Heart left ventricle (tissue), 16 donors: ENCODE measurements around the gene KATNB1. TPM values are rescaled to one million over a fixed set of nuclear protein-coding genes. Genes with fewer than 3 reads are reported as not detected.

ENCODE experiments used
- ATAC-seq, 4 donors: fragments of 200-7000 bp; cut with Tn5 transposase; one replicate each; pipeline ENCODE4 v1.9.1; 2020 to 2022; ENCODE audit warnings: moderate library complexity in 4 of 4, mild to moderate bottlenecking in 3 of 4, moderate number of reproducible peaks in 1 of 4
- DNase-seq, 5 donors: peaks; one replicate each; pipeline ENCODE4 v3.0.0-alpha.2; 2020
- H3K27ac ChIP-seq, 12 donors: fragments of 200-600 bp; sonication (generic) in 4 of 12; one replicate each; pipeline versions ENCODE4 v1.5.0 to v1.8.0; 2016 to 2022; ENCODE audit warnings: mild to moderate bottlenecking in 2 of 12
- H3K27me3 ChIP-seq, 9 donors: fragments of 200-600 bp; sonication (generic) in 2 of 9; one replicate each; pipeline versions ENCODE4 v1.5.1 to v1.8.0; 2016 to 2022; ENCODE audit warnings: mild to moderate bottlenecking in 3 of 9
- H3K36me3 ChIP-seq, 9 donors: fragments of 200-600 bp; sonication (generic) in 2 of 9; one replicate each; pipeline versions ENCODE4 v1.5.0 to v1.8.0; 2018 to 2022; ENCODE audit warnings: mild to moderate bottlenecking in 2 of 9
- H3K4me1 ChIP-seq, 12 donors: fragments of 200-600 bp; sonication (generic) in 4 of 12; one replicate each; pipeline versions ENCODE4 v1.5.0 to v1.8.0; 2016 to 2022; ENCODE audit warnings: mild to moderate bottlenecking in 3 of 12
- H3K4me3 ChIP-seq, 12 donors: fragments of 200-600 bp; sonication (generic) in 4 of 12; one replicate each; pipeline versions ENCODE4 v1.5.0 to v1.8.0; 2017 to 2022; ENCODE audit warnings: mild to moderate bottlenecking in 9 of 12, moderate library complexity in 4 of 12
- H3K9me3 ChIP-seq, 12 donors: fragments of 200-600 bp; sonication (generic) in 4 of 12; one replicate each; pipeline versions ENCODE4 v1.5.0 to v1.8.0; 2016 to 2022; ENCODE audit warnings: mild to moderate bottlenecking in 1 of 12
- CTCF ChIP-seq, 12 donors: fragments of 200-600 bp; sonication (generic) in 4 of 12; IDR thresholded peaks; one replicate each; pipeline versions ENCODE4 v1.5.0 to v1.8.0; 2018 to 2022; ENCODE audit warnings: antibody characterized with exemption in 12 of 12, mild to moderate bottlenecking in 5 of 12
- POLR2A ChIP-seq, 2 donors: fragments of 450-650 bp; IDR thresholded peaks; one replicate each; pipeline ENCODE4 v1.6.1; 2017; ENCODE audit warnings: antibody characterized with exemption in 2 of 2, mild to moderate bottlenecking in 2 of 2, moderate library complexity in 2 of 2
- WGBS, 4 donors: extraction: QIAGEN DNeasy Blood & Tissue Kit in 2 of 4; methylation state at CpG; one replicate each; pipeline versions ENCODE4 v1.1.5 to v1.1.7; 2013 to 2018; 5-methylcytosine and 5-hydroxymethylcytosine counted together
- intact Hi-C, 10 donors: fragments of 100-400 bp; cut with DNase I; formaldehyde crosslinking; loops; one replicate each; pipeline versions ENCODE4 v1.11.1 to v1.14.2; 2022
- polyA plus RNA-seq, 2 donors: library from polyadenylated mRNA; stranded (reverse); fragments of 200-250 nt; gene quantifications; one replicate each; pipeline ENCODE4 v1.2.3, GENCODE V29; 2013
- total RNA-seq, 9 donors: library from RNA; depleted of rRNA in 2 of 9; stranded (reverse); fragments of >200 nt in 2 of 9; fragmentation: NEBNext Ultra II Directional in 3 of 9; extraction: Animal tissue kit (Norgen Biotek cat#: 25700) in 3 of 9; gene quantifications; one replicate each; pipeline versions ENCODE4 v1.1.0 to v1.2.4, GENCODE V29; 2016 to 2023
- donor health status: ischemic (EF 13 %, LVEDD 7.1; RV severe dilation, severe dysfunction).
- donor health status: healthy with polysubstance abuse.
- donor health status: DM: no; HTN: yes; CAD: no.
- donor health status: DM: no; HTN: no; CAD: no.
- donor health status: ischemic (EF 25% LVEDD 6.9; RV normal size, moderate dysfunction).
- donor health status: ischemic (EF 25% LVEDD 5.7; RV mildly dilated, moderate dysfunction).
- donor health status: healthy.
- donor health status: DM: yes; HTN: yes; CAD: no.
- donor health status: ischemic (EF 35%, LVEDD 5.7; RV mildly dilated, moderate dysfunction).
- donor health status: nonischemic (EF 11% LVEDD 7.7; RV severe dilation, severe dysfunction).
- donor health status: DM: yes; HTN: yes; CAD: no.
- donor health status: PGD.
- donor health status: ischemic (EF 29% LVEDD 5.4; RV normal size, mild dysfunction).
- donor health status: nonischemic (EF 23%, LVEDD 6.1; RV moderate dilation, normal function).

The KATNB1 gene
- total and polyA plus RNA-seq, 11 donors = 8.0 to 20.5 (median 15.3) TPM

- H3K4me3 ChIP-seq = no peak overlapping the region
- intact Hi-C loops = no loop called here
Observed at GRCh38 chr16:57742543-57742942, 7.0 kb downstream of the KATNB1 start.

GRCh38 chr16:57743458-57743857, 7.9 kb downstream of the KATNB1 start:
- no peak overlapping the region for H3K4me3 ChIP-seq
- DNase-seq (peak in 1 of 5 donors; percentile 10), ATAC-seq (no peak)
- no peak overlapping the region for H3K27ac ChIP-seq
- no peaks in the 10 kb centered on the region for H3K9me3 ChIP-seq
- no peaks in the 10 kb centered on the region for H3K27me3 ChIP-seq
- TF ChIP-seq CTCF (IDR thresholded peaks at IDR 0.05) = no peak
- no peak for TF ChIP-seq POLR2A (IDR thresholded peaks at IDR 0.05)
- WGBS, 4 donors = 81 to 88% (median 83%) methylated on average over 10 of the region's 10 CpGs
- intact Hi-C loops = no loop called here
- H3K4me1 ChIP-seq = peaks cover 0 to 10% (median 4%) of the 10 kb centered on the region in 12 donors
- peaks cover 0 to 12% (median 0%) of the 10 kb centered on the region in 9 donors for H3K36me3 ChIP-seq

More at GRCh38 chr16:57742543-57742942, 7.0 kb downstream of the KATNB1 start:
- Histone ChIP-seq H3K36me3 (peaks cover 0 to 12% (median 0%) of the 10 kb centered on the region in 9 donors), H3K4me1 (peaks cover 0 to 10% (median 4%) of the 10 kb centered on the region in 12 donors), H3K27ac (no peak overlapping the region), H3K9me3 (no peaks in the 10 kb centered on the region), H3K27me3 (no peaks in the 10 kb centered on the region)
- DNase-seq (no peak), ATAC-seq (no peak)
- no peak for TF ChIP-seq CTCF (IDR thresholded peaks at IDR 0.05)
- no peak for TF ChIP-seq POLR2A (IDR thresholded peaks at IDR 0.05)
- 60 to 66% (median 62%) methylated on average over 4 of the region's 4 CpGs for WGBS, 4 donors

GRCh38 chr16:57743886-57744641, 8.5 kb downstream of the KATNB1 start:
- intact Hi-C loops = no loop called here

More at GRCh38 chr16:57743886-57744641, 8.5 kb downstream of the KATNB1 start:
- DNase-seq (peak in 1 of 5 donors; percentile 20), ATAC-seq (no peak)
- Histone ChIP-seq H3K4me1 (peaks cover 0 to 10% (median 4%) of the 10 kb centered on the region in 12 donors), H3K27me3 (no peaks in the 10 kb centered on the region), H3K36me3 (peaks cover 0 to 12% (median 0%) of the 10 kb centered on the region in 9 donors), H3K27ac (no peak overlapping the region), H3K4me3 (no peak overlapping the region), H3K9me3 (no peaks in the 10 kb centered on the region)
- WGBS, 4 donors = 88 to 93% (median 91%) methylated on average over 20 to 23 of the region's 23 CpGs
- no peak for TF ChIP-seq CTCF (IDR thresholded peaks at IDR 0.05)
- no peak for TF ChIP-seq POLR2A (IDR thresholded peaks at IDR 0.05)
